Medulla oblongata (tissue), 1 donor: Measurements from ENCODE around the gene OR4C11.

Source experiments
- DNase-seq: peaks from one replicate; pipeline ENCODE4 v3.0.0-alpha.2; 2015; ENCODE audit errors: extremely low spot score

Gene OR4C11, protein sequence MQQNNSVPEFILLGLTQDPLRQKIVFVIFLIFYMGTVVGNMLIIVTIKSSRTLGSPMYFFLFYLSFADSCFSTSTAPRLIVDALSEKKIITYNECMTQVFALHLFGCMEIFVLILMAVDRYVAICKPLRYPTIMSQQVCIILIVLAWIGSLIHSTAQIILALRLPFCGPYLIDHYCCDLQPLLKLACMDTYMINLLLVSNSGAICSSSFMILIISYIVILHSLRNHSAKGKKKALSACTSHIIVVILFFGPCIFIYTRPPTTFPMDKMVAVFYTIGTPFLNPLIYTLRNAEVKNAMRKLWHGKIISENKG

GRCh38 chr11:55607545-55607944 lies at the start of gene OR4C11:
OR4C11 (minus strand) TSS chr11:55607645; CDS start chr11:55604373, 3,272 bp downstream.
- DNase-seq: no peak

DNA sequence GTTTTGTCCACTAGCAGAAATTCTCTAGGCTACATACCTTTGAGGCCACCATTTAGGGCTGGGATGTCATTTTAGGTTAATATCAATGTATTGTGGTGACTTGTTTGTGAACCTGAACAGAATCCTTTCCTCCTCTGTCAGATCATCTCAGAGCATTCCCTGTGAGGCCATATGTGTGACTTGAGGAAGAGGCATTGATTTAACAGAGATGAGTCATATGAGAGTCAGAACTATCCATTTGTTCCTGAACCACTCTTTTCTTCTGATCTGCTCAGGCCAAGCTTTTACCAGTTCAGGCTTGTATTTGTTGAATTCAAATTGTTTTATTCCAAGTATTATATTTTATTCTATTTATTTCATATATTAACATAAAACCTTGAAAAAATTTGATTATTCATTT lies 47.7 kb upstream of the OR4C11 start:
- DNase-seq: no peak

DNA sequence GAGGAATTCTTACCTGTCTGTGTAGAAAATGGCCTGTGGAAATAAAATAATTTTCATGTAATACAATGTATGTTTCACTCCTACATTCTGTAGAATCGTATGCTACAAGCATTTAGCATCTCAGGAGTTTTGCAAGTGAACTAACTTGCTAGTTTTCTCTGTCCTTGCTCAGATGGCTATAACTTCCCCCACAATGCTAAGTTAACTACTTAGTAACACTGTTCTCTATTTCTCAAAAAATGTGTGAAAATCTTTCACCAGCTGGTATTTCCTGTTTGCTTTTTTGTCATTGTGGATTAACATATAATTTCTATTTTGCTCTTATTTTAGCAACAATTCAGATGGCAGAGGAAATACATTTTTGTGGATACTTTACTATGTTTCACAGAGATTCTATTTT lies 45.1 kb upstream of the OR4C11 start:
- no peak for DNase-seq

GRCh38 chr11:55648027-55648426 lies 40.6 kb upstream of the OR4C11 start, which contains the start of gene OR4S2:
OR4S2 (plus strand) TSS chr11:55648327; CDS start chr11:55650904, 2,577 bp downstream.
- no peak for DNase-seq

DNA sequence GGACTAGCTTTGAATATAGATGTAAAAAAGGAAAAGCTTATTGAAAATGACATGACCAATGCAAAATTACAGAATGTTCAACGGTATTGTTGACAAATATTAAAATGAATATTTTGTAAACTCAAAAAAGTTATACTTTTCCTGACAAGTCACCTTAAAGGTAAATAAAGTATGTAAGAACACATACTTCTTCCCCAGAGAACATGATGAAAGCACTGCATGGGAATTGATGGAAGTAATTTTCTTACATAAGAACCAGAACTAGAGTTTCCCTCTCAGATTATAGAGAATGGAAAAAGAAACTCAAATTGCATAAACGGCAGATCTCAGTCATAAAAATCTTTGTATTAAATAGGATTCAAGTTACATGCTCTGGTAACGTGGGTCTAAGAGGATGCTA lies 27.4 kb upstream of the OR4C11 start, which contains the start of gene OR4P4:
OR4P4 (plus strand) TSS at position 301 of the 400 bp plus-strand sequence.
- DNase-seq: no peak

- DNase-seq: no peak
Measured at GRCh38 chr11:55624531-55624930, 17.1 kb upstream of the OR4C11 start.

DNA sequence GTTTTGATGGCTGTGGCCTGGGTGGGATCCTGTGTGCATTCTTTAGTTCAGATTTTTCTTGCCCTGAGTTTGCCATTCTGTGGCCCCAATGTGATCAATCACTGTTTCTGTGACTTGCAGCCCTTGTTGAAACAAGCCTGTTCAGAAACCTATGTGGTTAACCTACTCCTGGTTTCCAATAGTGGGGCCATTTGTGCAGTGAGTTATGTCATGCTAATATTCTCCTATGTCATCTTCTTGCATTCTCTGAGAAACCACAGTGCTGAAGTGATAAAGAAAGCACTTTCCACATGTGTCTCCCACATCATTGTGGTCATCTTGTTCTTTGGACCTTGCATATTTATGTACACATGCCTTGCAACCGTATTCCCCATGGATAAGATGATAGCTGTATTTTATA lies 34.9 kb downstream of the OR4C11 start:
- no peak for DNase-seq

DNA sequence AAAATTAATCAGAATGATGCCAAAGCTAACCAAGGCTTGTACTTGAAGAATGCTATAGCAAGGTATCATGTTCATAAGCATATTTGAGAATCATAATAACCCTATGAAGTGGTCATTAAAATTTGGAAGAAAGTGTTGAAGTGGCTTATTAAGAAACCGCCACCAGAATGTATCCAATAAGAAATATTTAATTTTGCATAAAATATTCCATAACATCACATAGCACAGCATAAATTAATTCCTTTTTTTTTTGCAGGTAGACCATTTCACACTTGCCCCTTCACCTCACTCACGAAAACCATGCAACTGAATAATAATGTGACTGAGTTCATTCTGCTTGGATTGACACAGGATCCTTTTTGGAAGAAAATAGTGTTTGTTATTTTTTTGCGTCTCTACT lies 35.6 kb downstream of the OR4C11 start, which contains the start of gene OR4C16:
OR4C16 (plus strand) TSS at position 301 of the 400 bp plus-strand sequence; CDS start at position 301, 0 bp downstream.
- DNase-seq: no peak

DNA sequence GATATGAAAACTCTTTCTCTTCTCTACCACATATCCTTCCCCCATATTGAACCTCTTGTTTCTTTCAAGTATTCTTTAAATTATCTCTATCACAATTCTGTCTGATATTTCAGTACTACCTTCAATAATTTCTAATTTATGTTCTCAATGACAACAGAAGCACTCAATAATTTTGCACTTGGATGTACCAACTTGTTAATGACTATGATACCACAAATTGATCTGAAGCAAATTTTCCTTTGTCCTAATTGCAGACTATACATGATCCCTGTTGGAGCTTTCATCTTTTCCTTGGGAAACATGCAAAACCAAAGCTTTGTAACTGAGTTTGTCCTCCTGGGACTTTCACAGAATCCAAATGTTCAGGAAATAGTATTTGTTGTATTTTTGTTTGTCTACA lies 53.3 kb downstream of the OR4C11 start, which contains the start of gene OR4C15:
OR4C15 (plus strand) TSS at position 301 of the 400 bp plus-strand sequence; CDS start at position 301, 0 bp downstream.
- no peak for DNase-seq
